Chondrocyte (in vitro differentiated cells): ENCODE data around the gene LRRC8A. TPM values are rescaled to one million over a fixed set of nuclear protein-coding genes. Genes with fewer than 3 reads are reported as not detected.
A peak's percentile ranks its signal among the peaks of the same experiment; 100 is the strongest.

Experiments
- DNase-seq: peaks from one replicate; pipeline ENCODE4 v3.0.0; 2021; ENCODE audit warnings: mixed read lengths, low spot score
- H3K27ac Mint-ChIP-seq: one replicate; pipeline ENCODE4 v1.8.0; 2021; ENCODE audit warnings: mild to moderate bottlenecking, moderate library complexity, mixed read lengths; ENCODE audit not compliant: unreplicated experiment
- H3K27me3 Mint-ChIP-seq: 2 replicates; pipeline ENCODE4 v1.8.0; 2021; ENCODE audit warnings: low read depth, mixed read lengths
- H3K36me3 Mint-ChIP-seq: 2 replicates; pipeline ENCODE4 v1.8.0; 2021; ENCODE audit warnings: low read depth, mixed read lengths
- H3K4me1 Mint-ChIP-seq: 2 replicates; pipeline ENCODE4 v1.8.0; 2021; ENCODE audit warnings: low read depth, mild to moderate bottlenecking, mixed read lengths
- H3K4me3 Mint-ChIP-seq: one replicate; pipeline ENCODE4 v1.8.0; 2021; ENCODE audit warnings: mild to moderate bottlenecking, moderate library complexity, mixed read lengths; ENCODE audit not compliant: unreplicated experiment
- H3K9me3 Mint-ChIP-seq: 2 replicates; pipeline ENCODE4 v1.8.0; 2021; ENCODE audit warnings: low read depth, mixed read lengths
- total RNA-seq: library from RNA; stranded (reverse); gene quantifications from 3 replicates; pipeline ENCODE4 v1.2.1, GENCODE V29; 2021
- TF ChIP-seq, protein P1 (sequence below): fragments of 200-600 bp; sonication (generic); IDR thresholded peaks from 2 replicates; pipeline ENCODE4 v1.5.0; 2021; ENCODE audit warnings: antibody characterized with exemption, mild to moderate bottlenecking, moderate library complexity

LRRC8A gene
- total RNA-seq, 1 donor from 2014 or later, result 55.0 TPM

- TF ChIP-seq, protein P1, sequence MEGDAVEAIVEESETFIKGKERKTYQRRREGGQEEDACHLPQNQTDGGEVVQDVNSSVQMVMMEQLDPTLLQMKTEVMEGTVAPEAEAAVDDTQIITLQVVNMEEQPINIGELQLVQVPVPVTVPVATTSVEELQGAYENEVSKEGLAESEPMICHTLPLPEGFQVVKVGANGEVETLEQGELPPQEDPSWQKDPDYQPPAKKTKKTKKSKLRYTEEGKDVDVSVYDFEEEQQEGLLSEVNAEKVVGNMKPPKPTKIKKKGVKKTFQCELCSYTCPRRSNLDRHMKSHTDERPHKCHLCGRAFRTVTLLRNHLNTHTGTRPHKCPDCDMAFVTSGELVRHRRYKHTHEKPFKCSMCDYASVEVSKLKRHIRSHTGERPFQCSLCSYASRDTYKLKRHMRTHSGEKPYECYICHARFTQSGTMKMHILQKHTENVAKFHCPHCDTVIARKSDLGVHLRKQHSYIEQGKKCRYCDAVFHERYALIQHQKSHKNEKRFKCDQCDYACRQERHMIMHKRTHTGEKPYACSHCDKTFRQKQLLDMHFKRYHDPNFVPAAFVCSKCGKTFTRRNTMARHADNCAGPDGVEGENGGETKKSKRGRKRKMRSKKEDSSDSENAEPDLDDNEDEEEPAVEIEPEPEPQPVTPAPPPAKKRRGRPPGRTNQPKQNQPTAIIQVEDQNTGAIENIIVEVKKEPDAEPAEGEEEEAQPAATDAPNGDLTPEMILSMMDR, result no peak
- Mint-ChIP-seq H3K27me3 (no peaks in the 10 kb centered on the region), H3K27ac (peak overlapping the region; percentile 83), H3K4me1 (peaks cover 47% of the 10 kb centered on the region), H3K4me3 (peak overlapping the region; percentile 10), H3K9me3 (no peaks in the 10 kb centered on the region), H3K36me3 (peaks cover 36% of the 10 kb centered on the region)
- no peak for DNase-seq
These were observed 31.3 kb downstream of the LRRC8A start for GRCh38 chr9:128913048-128913900.

GRCh38 chr9:128913995-128914772 is 32.3 kb downstream of the LRRC8A start:
- Mint-ChIP-seq H3K27ac (no peak overlapping the region), H3K27me3 (no peaks in the 10 kb centered on the region), H3K4me1 (peaks cover 50% of the 10 kb centered on the region), H3K4me3 (no peak overlapping the region), H3K36me3 (peaks cover 29% of the 10 kb centered on the region), H3K9me3 (no peaks in the 10 kb centered on the region)
- TF ChIP-seq, protein P1, result no peak
- no peak for DNase-seq

DNA sequence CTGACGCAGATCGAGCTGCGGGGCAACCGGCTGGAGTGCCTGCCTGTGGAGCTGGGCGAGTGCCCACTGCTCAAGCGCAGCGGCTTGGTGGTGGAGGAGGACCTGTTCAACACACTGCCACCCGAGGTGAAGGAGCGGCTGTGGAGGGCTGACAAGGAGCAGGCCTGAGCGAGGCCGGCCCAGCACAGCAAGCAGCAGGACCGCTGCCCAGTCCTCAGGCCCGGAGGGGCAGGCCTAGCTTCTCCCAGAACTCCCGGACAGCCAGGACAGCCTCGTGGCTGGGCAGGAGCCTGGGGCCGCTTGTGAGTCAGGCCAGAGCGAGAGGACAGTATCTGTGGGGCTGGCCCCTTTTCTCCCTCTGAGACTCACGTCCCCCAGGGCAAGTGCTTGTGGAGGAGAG is 34.3 kb downstream of the LRRC8A start:
- DNase-seq, result no peak
- H3K27ac Mint-ChIP-seq, result peak overlapping the region; percentile 63
- peaks cover 56% of the 10 kb centered on the region for H3K4me1 Mint-ChIP-seq
- TF ChIP-seq, protein P1, result no peak
- no peaks in the 10 kb centered on the region for H3K9me3 Mint-ChIP-seq
- peaks cover 23% of the 10 kb centered on the region for H3K36me3 Mint-ChIP-seq
- no peaks in the 10 kb centered on the region for H3K27me3 Mint-ChIP-seq
- H3K4me3 Mint-ChIP-seq, result no peak overlapping the region

DNA sequence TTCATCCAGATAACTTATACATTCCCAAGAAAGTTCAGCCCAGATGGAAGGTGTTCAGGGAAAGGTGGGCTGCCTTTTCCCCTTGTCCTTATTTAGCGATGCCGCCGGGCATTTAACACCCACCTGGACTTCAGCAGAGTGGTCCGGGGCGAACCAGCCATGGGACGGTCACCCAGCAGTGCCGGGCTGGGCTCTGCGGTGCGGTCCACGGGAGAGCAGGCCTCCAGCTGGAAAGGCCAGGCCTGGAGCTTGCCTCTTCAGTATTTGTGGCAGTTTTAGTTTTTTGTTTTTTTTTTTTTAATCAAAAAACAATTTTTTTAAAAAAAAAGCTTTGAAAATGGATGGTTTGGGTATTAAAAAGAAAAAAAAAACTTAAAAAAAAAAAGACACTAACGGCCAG is 34.8 kb downstream of the LRRC8A start:
- H3K36me3 Mint-ChIP-seq, result peaks cover 23% of the 10 kb centered on the region
- H3K27ac Mint-ChIP-seq, result peak overlapping the region; percentile 63
- H3K4me1 Mint-ChIP-seq, result peaks cover 55% of the 10 kb centered on the region
- H3K27me3 Mint-ChIP-seq, result no peaks in the 10 kb centered on the region
- H3K9me3 Mint-ChIP-seq, result no peaks in the 10 kb centered on the region
- TF ChIP-seq, protein P1, result no peak
- DNase-seq, result no peak
- no peak overlapping the region for H3K4me3 Mint-ChIP-seq

GRCh38 chr9:128917151-128917849 is 35.4 kb downstream of the LRRC8A start:
- peaks cover 51% of the 10 kb centered on the region for H3K4me1 Mint-ChIP-seq
- TF ChIP-seq, protein P1, result no peak
- H3K27ac Mint-ChIP-seq, result peak overlapping the region; percentile 57
- no peaks in the 10 kb centered on the region for H3K27me3 Mint-ChIP-seq
- no peak for DNase-seq
- H3K4me3 Mint-ChIP-seq, result no peak overlapping the region
- H3K36me3 Mint-ChIP-seq, result peaks cover 23% of the 10 kb centered on the region
- H3K9me3 Mint-ChIP-seq, result no peaks in the 10 kb centered on the region
